NCI-H187 (cell line): ENCODE data around the gene TMEM175.
"Not testable (repeated sequence)": the region's sequence is repeated elsewhere in the genome, so short reads cannot be mapped to it uniquely, and the experiment has no call there.

ENCODE experiments used
- DNase-seq, 2 experiments: peaks; one replicate each; lab custom pipeline; 2025; lab: John Stamatoyannopoulos, UW

The TMEM175 gene

GRCh38 chr4:970854-971520 lies 38.7 kb downstream of the TMEM175 start:
- no peak for DNase-seq

- DNase-seq = no peak
Observed at GRCh38 chr4:971666-972500, 39.6 kb downstream of the TMEM175 start.

GRCh38 chr4:972651-973424 lies 40.6 kb downstream of the TMEM175 start:
- DNase-seq = no peak

- peak; percentile 53 to 80 for DNase-seq
Observed at GRCh38 chr4:973431-974397, 41.5 kb downstream of the TMEM175 start, which contains the start of gene DGKQ. Gene DGKQ (minus strand): TSS chr4:973569. CDS start chr4:973482, 87 bp downstream.

GRCh38 chr4:974668-975067 lies 42.4 kb downstream of the TMEM175 start:
- DNase-seq = no peak

- DNase-seq = not testable (repeated sequence)
Observed at GRCh38 chr4:976016-976415, 43.8 kb downstream of the TMEM175 start.

GRCh38 chr4:978957-979701 lies 46.9 kb downstream of the TMEM175 start:
- no peak for DNase-seq

- DNase-seq = no peak
Observed at GRCh38 chr4:982291-982690, 50.0 kb downstream of the TMEM175 start.

GRCh38 chr4:982814-983213 lies 50.6 kb downstream of the TMEM175 start:
- DNase-seq = no peak

GRCh38 chr4:984336-985054 lies 52.2 kb downstream of the TMEM175 start:
- no peak for DNase-seq

- no peak for DNase-seq
Observed at GRCh38 chr4:985123-985830, 53.0 kb downstream of the TMEM175 start.

- no peak for DNase-seq
Observed at GRCh38 chr4:986428-986878, 54.2 kb downstream of the TMEM175 start.

- DNase-seq = no peak
Observed at GRCh38 chr4:986879-987623, 54.8 kb downstream of the TMEM175 start, which contains the start of gene IDUA. Gene IDUA (plus strand): TSS chr4:987044. CDS start chr4:987085, 41 bp downstream.

- no peak for DNase-seq
Observed at GRCh38 chr4:987624-988513, 55.6 kb downstream of the TMEM175 start.

- DNase-seq = no peak
Observed at GRCh38 chr4:988726-989721, 56.8 kb downstream of the TMEM175 start.
